Osteocyte (in vitro differentiated cells): ENCODE results near the gene NPIPA5. TPM values are rescaled to one million over a fixed set of nuclear protein-coding genes. Genes with fewer than 3 reads are reported as not detected.

Source experiments
- total RNA-seq: library from RNA; stranded (reverse); gene quantifications from 2 replicates; pipeline ENCODE4 v1.2.1, GENCODE V29; 2021

Gene NPIPA5
- total RNA-seq, 1 donor from 2014 or later, result 8.0 TPM

Other genes starting within 250 kb of the NPIPA5 start
- 0.47 and 1.3 TPM in 2 replicates for gene MPV17L, start 17.5 kb upstream of the NPIPA5 start, total RNA-seq
- 47.5 and 47.9 TPM in 2 replicates for gene BMERB1, start 56.3 kb upstream of the NPIPA5 start, total RNA-seq